Gastrocnemius medialis (tissue), 4 donors: Measurements from ENCODE around the gene UCKL1.
A peak's percentile ranks its signal among the peaks of the same experiment; 100 is the strongest.

ENCODE experiments used
- POLR2A ChIP-seq, 2 donors: fragments of 450-650 bp; IDR thresholded peaks; one replicate each; pipeline ENCODE4 v1.6.1; 2017; ENCODE audit warnings: antibody characterized with exemption in 2 of 2, mild to moderate bottlenecking in 2 of 2, moderate library complexity in 2 of 2
- TF ChIP-seq, protein P1 (sequence below), 5 experiments: fragments of 450-650 bp in 3 of 5; fragments of 200-600 bp in 2 of 5; sonication (generic) in 2 of 5; IDR thresholded peaks in 4 of 5; conservative IDR thresholded peaks in 1 of 5; 1 replicate in 4 of 5; 2 replicates in 1 of 5; pipeline ENCODE4 v1.5.1; 2016 to 2019; ENCODE audit warnings: antibody characterized with exemption in 5 of 5, mild to moderate bottlenecking in 3 of 5, moderate library complexity in 3 of 5

DNA sequence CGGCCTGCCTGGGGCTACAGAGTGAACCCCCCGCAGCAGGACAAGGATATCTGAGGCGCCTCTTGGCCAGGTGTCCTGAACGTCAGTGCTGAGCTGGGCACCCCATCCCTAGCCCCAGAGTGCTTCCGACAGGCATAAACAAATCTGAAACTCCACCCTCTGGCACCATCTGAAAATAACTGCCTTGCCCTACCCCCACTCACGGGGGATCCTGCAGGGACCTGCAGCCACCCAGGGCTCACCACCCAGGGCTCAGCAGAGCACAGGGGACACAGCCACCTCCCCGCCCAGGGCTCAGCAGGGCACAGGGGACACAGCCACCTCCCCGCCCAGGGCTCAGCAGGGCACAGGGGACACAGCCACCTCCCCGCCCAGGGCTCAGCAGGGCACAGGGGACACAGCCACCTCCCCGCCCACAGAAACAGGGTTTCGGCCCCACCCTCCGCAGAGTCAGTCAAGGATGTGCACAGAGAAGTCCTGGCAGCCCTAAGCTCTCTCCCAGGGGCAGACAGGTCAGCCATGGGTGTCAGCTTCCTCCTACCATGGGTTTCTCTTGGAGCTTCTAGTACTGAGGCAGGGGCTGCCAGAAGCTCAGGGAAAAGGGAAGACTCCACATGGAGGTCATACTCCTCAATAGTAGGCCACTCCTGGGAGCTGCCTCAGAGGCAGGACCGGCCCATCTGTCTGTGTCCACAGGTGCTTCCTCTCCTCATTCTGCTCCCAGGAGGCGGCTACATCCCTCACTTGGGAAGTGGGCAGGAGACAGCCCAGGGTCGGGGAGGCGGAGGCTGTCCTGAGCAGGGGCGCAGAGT, 4.6 kb downstream of the UCKL1 start:
- peak in 1 of 2 donors; percentile 8 for TF ChIP-seq POLR2A (IDR thresholded peaks at IDR 0.05)
- TF ChIP-seq, protein P1, sequence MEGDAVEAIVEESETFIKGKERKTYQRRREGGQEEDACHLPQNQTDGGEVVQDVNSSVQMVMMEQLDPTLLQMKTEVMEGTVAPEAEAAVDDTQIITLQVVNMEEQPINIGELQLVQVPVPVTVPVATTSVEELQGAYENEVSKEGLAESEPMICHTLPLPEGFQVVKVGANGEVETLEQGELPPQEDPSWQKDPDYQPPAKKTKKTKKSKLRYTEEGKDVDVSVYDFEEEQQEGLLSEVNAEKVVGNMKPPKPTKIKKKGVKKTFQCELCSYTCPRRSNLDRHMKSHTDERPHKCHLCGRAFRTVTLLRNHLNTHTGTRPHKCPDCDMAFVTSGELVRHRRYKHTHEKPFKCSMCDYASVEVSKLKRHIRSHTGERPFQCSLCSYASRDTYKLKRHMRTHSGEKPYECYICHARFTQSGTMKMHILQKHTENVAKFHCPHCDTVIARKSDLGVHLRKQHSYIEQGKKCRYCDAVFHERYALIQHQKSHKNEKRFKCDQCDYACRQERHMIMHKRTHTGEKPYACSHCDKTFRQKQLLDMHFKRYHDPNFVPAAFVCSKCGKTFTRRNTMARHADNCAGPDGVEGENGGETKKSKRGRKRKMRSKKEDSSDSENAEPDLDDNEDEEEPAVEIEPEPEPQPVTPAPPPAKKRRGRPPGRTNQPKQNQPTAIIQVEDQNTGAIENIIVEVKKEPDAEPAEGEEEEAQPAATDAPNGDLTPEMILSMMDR (IDR thresholded peaks at IDR 0.05 in 4 of 5, conservative IDR thresholded peaks at IDR 0.05 in 1 of 5) = no peak
